SKM-1 (cell line): Measurements from ENCODE around the gene TBCD.

Source experiments
- DNase-seq: peaks from one replicate; lab custom pipeline; 2025; ENCODE audit not compliant: unreplicated experiment; lab: John Stamatoyannopoulos, UW

TBCD gene

DNA sequence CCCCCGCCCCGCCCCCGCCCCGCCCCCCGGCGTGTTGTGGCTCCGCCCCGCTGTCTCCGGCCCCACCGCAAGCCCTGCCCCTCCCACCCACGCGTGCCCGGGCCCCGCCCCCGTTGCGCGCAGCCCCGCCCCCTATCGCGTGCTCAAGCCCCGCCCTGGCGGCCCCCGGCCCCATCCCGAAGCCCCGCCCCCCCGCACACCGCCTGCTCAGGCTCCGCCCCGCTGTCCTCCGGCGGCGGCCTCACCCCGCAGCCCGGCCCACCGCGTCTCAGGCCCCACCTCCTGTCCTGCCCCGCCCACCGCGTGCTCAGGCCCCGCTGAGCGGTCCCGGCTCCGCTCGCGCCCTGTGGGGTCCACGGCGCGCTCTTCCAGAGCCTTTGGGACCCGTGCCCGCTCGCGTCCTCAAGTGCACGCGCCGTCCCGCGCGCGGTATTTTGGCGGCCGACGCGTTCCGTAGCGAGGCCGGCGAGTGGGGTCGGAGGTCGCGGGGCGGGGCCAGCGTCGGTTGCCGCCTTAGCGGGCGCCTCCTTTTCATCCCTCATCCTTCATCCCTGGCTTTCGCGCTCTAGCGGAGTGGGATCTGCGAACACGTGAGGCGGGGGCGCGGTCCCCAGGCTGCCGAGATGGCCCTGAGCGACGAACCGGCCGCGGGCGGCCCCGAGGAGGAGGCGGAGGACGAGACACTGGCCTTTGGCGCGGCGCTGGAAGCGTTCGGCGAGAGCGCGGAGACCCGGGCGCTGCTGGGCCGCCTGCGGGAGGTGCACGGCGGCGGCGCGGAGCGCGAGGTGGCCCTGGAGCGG lies at the start of gene TBCD:
Gene TBCD (plus strand): TSS at position 495 of the 800 bp plus-strand sequence. CDS start 129 bp downstream, at position 624.
- DNase-seq = peak; percentile 74

DNA sequence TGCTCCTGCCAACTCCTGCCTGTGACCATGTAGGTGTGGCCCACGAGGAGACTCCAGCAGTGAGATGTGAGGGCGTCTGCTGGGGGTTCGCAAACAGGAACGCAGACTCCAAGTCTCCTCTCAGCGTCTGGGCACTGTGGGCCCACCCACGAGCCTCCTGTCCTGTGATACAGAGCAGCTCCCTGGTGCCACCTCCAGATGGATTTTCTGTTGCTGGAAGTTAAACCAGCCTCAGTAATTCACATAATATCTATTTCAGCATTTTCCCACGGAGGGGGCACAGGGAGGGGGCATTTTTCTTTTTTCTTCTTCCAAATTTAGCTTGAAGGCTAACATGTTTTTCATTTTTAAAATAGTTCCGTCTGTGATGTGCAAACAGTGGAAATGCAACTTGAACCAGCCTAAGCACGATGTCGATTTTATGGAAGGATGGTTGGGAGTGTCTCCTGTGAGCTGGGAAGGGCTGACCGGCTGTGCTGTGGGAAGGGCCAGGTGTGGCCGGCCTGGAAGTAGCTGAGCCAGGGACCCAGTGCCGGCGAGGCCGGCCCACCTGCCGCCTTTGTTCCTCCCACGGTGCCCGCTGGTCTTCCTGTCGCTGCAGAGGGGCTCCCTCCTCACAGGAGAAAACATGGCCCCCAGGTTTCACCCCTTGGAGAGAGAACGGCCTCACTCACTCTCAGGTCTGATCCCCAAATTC lies 49.5 kb upstream of the TBCD start:
- DNase-seq = no peak

DNA sequence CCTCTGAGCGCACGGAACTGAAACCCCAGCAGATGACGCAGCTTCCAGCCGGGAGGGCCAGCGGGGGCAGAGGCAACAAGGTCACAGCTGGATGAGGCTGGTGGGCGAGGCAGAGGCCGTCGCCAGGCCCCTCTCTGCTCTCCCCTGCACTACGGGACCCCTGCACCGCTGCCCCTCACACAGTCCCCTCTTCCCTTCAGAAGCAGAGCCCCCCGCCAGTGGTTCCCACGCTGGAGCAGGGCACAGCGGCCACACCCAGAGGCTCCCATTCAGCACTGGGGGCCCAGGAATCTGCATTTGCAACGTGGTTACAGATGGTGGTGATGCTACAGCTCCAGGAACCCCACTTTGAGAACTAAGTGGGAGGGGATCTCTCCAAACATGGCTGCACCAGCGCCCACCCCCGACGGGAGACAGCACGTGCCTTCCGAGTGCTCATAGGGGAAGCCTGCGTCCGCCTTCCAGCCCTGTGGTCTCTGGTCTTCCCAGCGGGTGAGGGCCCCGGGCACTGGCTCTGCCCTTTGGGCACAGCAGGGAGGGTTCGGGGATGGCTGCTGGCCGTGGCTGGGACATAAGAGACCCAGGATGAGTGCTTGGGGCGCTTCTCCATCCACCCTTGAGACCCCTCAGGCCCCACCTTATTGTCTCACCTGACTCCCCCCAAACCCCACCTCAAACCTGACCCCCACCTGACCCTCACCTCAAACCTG lies 48.7 kb upstream of the TBCD start:
- no peak for DNase-seq

DNA sequence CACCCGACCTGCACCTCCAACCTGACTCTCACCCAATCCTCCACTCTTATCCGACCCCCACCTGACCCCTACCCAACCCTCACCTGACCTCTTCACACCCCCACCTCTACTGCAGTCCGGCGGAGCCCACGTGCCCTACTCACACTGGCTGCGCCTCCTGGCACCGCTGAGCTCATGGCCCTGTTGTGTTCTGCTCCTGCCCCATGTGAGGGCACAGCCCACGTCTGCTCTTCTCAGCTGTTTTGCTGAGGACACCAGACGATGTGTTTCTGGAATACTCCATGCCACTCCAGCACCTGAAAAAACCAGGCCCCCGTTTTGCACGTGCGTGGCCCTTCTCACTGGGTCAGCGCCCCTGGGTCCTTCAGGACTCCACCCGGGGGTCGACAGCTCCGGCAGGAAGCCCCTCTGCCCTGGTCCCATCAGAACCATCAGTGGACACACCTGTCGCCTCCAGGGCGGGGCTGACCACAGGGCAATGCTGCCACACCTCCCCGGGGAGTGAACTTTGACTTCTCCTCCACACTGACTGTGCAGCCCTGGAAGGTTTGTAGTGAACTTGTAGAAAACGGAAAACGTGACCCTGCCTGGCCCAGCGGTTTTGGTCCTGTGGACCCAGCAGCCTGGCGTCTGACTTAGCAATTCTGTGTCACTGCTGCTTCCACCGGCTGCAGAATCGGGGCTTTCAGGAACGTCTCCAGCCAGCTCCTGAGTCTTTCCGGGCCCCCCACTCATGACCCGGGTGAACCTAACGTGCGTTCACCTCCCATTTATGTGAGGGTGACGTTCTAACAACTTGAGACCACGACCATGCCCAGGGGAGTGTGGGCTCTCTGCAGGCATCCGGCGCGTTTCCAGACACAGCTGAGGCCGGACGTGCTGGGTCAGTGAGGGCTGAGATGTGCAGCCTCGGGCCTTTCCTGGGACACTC lies 47.7 kb upstream of the TBCD start:
- DNase-seq = no peak

DNA sequence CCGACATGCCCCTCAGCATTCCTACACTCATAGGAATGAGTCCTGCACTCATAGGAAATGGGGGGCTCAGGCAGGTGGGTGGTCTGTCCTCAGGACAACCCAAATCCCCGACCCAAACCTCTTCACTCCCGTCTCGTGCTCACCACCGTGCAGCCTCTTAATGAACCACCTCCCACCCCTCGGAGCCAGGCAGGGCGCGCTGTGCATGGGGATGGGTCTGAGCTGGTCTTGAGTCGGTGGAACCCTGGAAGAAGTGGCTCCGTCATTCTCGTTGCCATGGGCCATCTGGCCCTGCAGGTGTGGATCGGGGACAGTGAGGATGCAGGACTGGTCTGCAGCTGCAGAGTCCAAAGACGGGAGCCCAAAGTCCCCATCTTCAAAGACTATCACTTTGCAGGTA lies 47.0 kb upstream of the TBCD start:
- no peak for DNase-seq

DNA sequence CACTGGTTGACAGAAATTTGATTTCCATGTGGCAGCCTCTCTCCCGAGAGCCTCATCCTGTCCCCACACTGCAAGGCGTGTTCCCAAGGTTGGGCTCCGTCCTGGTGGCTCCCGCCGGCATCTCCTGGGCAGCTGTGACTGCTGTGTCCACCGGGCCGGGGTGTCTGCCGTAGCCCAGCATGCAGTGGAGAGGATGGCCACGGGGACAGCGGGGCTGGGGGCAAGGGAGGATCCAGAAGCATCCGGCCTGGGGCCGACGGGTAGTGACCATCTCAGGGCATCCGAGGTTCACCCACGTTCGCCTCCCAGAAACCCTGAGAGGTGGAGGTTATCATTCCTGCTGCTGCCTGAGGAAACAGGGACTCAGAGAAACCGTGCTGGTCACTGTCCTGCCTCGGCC lies 46.1 kb upstream of the TBCD start:
- no peak for DNase-seq

DNA sequence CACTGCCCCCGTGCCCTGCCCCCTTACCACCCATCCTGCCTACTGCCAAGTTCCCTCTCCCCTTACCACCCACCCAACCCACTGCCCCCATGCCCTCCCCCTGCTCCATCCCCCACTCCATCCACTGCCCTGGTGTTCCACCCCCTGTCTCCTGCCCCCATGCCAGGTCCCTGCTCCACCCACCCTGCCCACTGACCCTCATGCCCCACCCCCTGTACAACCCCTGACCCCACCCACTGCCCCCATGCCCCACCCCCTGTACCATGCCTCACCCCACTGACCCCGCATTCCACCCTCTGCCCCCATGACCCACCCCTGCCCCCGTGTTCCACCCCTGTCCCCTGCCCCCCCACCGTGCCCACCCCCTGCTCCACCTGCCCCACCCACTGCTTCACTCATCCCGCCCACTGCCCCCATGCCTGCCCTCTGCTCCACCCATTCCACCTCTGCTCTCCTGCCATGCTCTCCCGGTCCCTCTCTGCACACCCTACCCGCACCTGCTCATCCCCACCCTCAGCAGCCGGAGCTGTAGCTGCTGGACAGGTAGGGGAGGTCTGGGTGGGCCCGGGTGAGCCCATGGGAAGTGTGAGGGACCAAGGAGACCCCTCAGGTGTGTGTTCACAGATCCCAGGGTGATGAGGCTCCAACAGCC lies 42.7 kb upstream of the TBCD start:
- DNase-seq = no peak

DNA sequence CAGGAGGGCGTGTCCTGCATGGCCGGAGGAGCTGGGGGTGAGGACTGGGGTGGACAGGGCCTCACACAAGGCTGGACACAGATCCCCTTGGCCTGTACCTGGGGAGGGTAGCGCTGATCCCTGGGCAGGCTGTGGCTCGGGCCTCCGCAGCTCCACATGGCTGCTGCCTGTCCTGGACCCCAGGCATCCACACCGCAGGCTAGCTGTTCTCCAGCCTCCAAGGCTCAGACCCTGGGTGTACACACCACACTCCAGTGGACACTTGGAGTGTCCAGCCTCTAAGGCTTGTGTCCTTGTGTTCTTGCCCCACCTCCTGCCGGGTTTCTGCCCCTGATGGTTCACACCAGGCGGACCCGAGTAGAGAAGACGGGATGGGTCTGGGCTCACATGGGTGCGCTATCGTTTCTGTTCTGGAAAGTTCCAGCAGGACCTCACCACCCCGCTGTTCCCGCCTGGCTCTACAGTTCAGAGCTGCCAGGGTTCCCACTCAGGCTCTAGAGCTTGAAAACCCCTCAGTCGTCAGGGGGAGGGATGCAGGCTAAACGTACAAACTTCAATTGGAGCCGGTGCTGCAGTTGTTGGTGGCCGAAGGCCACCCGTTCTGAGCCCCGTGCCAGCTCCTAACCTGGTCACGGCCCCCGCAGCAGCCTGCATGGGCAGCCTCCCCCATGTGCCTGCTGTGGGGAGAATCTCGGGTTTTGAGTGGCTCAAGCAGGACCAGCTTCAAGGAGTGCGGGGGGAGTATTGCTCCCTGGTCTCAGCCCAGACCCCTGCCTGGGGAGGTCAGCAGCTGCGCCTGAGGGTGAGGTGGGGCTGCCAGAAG lies 42.0 kb upstream of the TBCD start:
- DNase-seq = no peak

DNA sequence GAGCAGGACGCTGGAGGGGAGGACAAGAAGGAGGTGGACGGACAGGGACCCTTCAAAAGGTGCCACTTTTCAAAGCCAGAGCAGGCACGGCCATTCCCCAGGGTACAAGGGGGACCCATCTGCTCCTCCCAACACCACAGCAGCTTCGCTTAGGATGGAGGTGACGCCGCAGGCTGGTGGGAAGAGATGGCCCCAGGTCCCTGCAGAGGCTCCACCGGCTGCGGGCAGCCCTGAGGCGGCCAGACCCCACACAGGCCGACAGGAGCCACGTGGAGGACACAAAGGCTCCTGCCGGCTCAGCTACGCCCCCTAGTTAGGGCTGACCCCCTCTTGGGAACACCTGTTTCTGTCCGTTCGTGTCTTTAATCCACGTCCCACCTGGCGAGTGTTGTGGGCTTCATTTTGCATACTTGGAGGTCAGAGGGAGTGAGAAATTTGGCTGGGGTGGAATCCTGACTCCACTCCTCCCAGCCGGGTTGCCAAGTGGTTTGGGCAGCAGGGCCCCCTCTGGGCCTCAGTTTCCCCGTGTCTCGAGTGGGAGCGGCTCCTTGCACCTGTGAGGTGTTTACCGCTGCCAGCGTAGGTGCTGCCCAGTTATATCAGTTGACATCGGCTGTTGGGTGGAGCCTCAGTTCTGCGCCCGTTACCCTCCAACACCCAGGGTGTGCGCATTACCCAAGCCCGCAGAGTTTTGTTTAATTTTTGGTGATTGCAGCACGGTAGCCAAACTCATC lies 41.2 kb upstream of the TBCD start:
- no peak for DNase-seq

DNA sequence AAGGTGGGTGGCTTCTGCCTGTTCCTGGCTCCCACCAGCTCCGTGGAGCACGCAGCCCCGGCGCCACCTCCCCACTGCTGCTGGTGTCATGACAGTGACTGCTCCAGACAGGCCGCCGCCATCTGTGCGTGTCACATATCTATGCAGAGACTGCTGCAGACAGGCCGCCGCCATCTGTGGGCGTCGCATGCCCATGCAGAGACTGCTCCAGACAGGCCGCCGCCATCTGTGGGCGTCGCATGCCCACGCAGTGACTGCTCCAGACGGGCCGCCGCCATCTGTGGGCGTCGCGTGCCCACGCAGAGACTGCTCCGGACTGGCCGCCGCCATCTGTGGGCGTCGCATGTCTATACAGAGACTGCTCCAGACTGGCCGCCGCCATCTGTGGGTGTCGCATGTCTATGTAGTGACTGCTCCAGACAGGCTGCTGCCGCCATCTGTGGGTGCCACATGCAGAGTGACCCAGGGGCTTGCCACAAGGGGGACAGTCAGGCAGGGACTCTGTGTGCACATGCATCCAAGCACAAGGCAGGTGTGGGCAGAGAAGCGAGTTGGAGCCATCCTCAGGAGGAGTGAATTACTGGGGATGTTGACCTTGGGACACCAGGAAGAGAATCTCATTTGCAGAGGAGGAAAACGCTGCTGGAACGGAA lies 38.7 kb upstream of the TBCD start:
- no peak for DNase-seq

DNA sequence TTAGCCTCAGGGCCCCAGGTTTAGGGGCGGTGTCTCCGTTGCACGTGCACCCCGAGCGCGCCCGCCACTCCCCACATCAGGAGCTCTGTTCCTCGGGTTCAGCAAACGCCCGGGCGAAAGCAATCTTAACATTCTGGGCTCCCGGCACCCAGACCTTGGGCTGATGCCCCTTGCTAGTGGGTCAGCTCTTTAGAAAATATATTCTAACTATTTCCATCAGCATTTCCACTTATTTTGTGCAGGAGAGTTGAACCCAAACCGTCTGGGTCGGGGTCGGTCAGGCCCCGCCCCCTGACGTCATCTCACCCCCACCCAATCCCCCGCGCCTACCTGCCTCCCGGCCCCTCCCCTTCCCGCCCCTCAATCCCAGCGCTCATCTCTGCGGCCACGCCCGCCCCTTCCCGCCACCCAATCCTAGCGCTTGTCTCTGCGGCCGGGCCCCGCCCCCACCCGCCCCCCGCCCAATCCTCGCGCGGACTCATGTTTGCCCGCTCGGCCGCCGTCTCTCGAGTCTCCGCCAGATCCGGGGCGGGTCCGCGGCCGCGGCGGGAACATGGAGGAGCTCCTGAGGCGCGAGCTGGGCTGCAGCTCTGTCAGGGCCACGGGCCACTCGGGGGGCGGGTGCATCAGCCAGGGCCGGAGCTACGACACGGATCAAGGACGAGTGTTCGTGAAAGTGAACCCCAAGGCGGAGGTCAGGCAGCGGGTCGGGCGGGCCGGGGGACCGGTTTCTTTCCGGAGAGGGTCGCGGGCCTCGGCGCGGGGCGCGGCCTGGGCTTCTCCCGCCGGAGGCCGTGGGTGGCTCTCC lies 35.5 kb upstream of the TBCD start, which contains the start of gene FN3KRP:
Gene FN3KRP (plus strand): TSS at position 504 of the 808 bp plus-strand sequence. CDS start 50 bp downstream, at position 554.
- DNase-seq = peak; percentile 85

DNA sequence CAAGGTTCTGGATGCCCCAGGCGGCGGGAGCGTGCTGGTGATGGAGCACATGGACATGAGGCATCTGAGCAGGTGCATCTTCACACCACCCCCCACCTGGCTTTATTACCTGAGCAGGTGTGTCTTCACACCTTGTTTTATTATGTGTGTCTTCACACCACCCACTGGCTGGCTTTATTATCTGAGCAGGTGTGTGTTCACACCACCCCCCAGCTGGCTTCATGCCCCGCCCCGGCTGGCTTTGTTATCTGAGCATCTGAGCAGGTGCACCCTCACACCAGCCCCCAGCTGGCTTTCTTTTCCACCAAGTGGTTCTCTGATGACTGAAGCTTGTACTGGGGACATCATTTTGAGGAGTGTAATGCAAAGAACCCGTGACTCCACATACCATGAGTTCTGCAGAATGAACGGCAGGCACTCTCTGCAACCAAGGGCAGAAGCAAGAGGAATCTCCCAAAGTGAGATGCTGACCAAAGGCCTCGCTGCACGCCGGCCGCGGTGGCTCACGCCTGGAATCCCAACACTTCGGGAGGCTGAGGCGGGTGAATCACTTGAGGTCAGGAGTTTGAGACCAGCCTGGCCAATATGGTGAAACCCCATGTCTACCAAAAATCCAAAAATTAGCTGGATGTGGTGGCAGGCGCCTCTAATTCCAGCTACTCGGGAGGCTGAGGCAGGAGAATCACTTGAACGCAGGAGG lies 32.7 kb upstream of the TBCD start:
- no peak for DNase-seq

DNA sequence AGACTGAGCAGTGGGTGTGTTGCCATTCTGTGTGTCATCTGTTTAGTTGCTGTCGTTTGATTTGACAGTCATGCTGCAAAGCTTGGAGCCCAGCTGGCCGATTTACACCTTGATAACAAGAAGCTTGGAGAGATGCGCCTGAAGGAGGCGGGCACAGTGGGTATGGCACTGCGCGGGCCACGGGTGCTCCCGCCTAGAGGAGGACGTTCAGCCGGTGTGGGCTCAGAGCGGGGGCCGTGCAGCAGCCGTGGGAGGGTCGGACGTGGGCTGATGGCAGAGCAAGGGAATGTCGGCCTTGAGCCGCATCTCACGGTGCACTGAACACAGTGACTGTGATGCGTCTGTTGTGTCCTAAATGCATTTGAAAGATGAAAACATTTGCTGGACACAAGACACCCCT lies 31.7 kb upstream of the TBCD start:
- DNase-seq = no peak

DNA sequence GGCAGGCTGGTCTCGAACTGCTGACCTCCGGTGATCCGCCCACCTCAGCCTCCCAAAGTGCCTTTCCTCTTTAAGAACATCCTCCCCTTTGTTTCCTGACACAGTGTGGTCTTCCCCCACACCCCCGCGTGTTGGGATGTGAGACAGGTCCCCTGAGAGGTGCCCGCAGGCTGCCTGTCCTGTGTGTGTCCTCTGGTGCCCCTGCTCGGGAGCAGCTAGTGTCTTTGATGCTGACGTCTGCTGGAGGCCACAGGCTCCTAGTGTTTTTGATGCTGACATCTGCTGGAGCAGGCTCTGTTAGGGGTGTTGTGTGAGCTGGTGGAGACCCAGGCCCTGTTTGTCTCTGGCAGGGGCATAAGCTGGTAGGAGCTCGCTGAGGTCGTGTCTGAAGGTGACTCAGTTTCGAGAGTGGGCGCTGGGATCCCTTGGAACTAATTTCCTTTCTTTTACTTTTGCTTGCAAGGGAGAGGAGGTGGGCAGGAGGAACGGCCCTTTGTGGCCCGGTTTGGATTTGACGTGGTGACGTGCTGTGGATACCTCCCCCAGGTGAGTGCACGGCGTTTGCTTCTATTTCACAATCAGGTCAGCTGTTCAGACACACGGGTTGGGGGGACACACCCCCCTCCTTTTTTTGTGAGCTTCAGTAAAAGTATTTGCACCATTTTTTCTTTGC lies 29.4 kb upstream of the TBCD start:
- DNase-seq = no peak

DNA sequence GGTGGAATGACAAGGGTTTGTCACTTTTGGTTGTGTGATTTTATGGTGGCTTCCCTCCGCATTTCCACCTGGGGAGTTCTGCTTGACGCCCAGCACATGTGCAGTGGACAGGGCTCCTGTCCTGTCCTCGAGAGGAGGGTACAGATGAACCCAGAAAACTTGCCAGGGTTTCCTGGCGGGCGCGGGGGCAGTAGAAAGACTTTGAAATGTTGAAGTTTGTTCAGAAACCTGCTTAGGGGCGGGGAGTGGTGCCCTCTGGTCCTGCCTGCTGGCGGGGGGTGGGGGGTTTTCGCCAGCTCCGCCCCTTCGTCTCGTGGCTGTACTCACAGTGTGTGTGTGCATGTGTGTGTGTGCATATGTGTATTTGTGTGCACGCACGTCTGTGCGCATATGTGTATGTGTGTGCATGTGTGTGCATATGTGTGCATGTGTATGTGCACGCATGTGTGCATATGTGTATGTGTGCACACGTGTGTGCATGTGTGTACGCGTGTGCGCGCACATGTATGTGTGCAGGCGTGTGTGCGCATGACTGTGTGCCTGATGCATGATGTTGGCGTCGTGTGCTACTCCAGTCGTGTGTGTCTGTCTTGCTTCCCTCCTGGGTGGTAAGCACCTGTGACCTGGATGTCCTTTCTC lies 28.6 kb upstream of the TBCD start:
- DNase-seq = no peak

DNA sequence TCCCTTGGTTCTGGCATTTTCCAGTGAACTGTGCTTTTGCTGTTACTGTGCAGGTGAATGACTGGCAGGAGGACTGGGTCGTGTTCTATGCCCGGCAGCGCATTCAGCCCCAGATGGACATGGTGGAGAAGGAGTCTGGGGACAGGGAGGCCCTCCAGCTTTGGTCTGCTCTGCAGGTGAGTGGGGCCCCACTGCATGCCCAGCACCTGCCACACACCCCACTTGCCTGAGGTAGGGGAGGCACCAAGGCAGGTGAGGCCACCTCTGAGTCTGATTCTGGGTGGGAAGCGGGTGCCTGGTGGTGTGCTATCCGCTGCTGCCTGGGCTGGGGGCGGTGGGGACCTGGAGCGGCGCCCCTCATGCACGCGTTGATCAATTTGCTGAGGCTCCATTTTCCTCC lies 25.4 kb upstream of the TBCD start:
- DNase-seq = no peak
